Fibroblast of lung (primary cell): Measurements from ENCODE around the gene CFAP92. TPM values are rescaled to one million over a fixed set of nuclear protein-coding genes. Genes with fewer than 3 reads are reported as not detected.
A peak's percentile ranks its signal among the peaks of the same experiment; 100 is the strongest.

Source experiments
- DNase-seq, 2 donors: peaks; one replicate each; pipeline versions ENCODE4 v3.0.0 to v3.0.0-alpha.2; 2010; ENCODE audit warnings: low read depth in 2 of 2
- H2AFZ ChIP-seq: 2 replicates; pipeline ENCODE4 v1.5.1; 2012; ENCODE audit warnings: low read length, control low read depth, inconsistent platforms
- H3K27ac ChIP-seq: 2 replicates; pipeline ENCODE4 v1.5.1; 2011; ENCODE audit warnings: low read length, control low read depth; ENCODE audit not compliant: insufficient read depth
- H3K27me3 ChIP-seq: 2 replicates; pipeline ENCODE4 v1.5.1; 2011; ENCODE audit warnings: mild to moderate bottlenecking, low read length; ENCODE audit not compliant: control insufficient read depth, insufficient read depth
- H3K36me3 ChIP-seq: 2 replicates; pipeline ENCODE4 v1.5.1; 2011; ENCODE audit warnings: low read length; ENCODE audit not compliant: control insufficient read depth, insufficient read depth
- H3K4me1 ChIP-seq: 2 replicates; pipeline ENCODE4 v1.5.1; 2011; ENCODE audit warnings: low read length; ENCODE audit not compliant: control insufficient read depth, insufficient read depth; ENCODE audit errors: extremely low read depth
- H3K4me2 ChIP-seq: 2 replicates; pipeline ENCODE4 v1.5.1; 2011; ENCODE audit warnings: low read length, control low read depth; ENCODE audit not compliant: insufficient read depth; ENCODE audit errors: extremely low read depth
- H3K4me3 ChIP-seq, 4 experiments: fragments of 200-600 bp in 1 of 4; sonication (generic) in 1 of 4; replicated peaks in 1 of 4; 2 replicates each; pipeline ENCODE4 v1.5.1; 2011 to 2016; ENCODE audit warnings: low read length in 4 of 4, low read depth in 3 of 4, mild to moderate bottlenecking in 3 of 4, control low read depth in 2 of 4, inconsistent platforms in 1 of 4, mixed read lengths in 1 of 4; ENCODE audit not compliant: insufficient read depth in 1 of 4; ENCODE audit errors: control extremely low read depth in 1 of 4
- H3K79me2 ChIP-seq: 2 replicates; pipeline ENCODE4 v1.5.1; 2012; ENCODE audit warnings: mild to moderate bottlenecking, low read length, inconsistent platforms; ENCODE audit not compliant: control insufficient read depth, insufficient read depth
- H3K9ac ChIP-seq: 2 replicates; pipeline ENCODE4 v1.5.1; 2011; ENCODE audit warnings: mild to moderate bottlenecking, low read length, control low read depth; ENCODE audit not compliant: insufficient read depth
- H3K9me3 ChIP-seq: 2 replicates; pipeline ENCODE4 v1.5.1; 2012; ENCODE audit warnings: low read depth, low read length; ENCODE audit not compliant: control insufficient read depth, insufficient read depth
- H4K20me1 ChIP-seq: 2 replicates; pipeline ENCODE4 v1.5.1; 2011; ENCODE audit warnings: low read length; ENCODE audit not compliant: control insufficient read depth, insufficient read depth; ENCODE audit errors: extremely low read depth
- CTCF ChIP-seq, 2 donors: IDR thresholded peaks in 1 of 2; conservative IDR thresholded peaks in 1 of 2; 1 replicate in 1 of 2; 2 replicates in 1 of 2; pipeline ENCODE4 v1.5.1; 2011 to 2012; ENCODE audit warnings: low read length in 2 of 2, control low read depth in 1 of 2, inconsistent platforms in 1 of 2, low read depth in 1 of 2, mild to moderate bottlenecking in 1 of 2
- EZH2 ChIP-seq: IDR thresholded peaks from 2 replicates; pipeline ENCODE4 v1.5.1; 2012; ENCODE audit warnings: low read length, control low read depth, mild to moderate bottlenecking; ENCODE audit errors: missing control alignments
- polyA plus RNA-seq, 2 donors: library from polyadenylated mRNA; depleted of rRNA in 1 of 2; stranded (reverse) in 1 of 2; unstranded in 1 of 2; fragments of >200 nt; gene quantifications; 2 replicates each; pipeline ENCODE4 v1.2.1, GENCODE V29; 2011 to 2012; ENCODE audit warnings: missing spikeins in 1 of 2
- total RNA-seq: library from RNA; depleted of rRNA; stranded (reverse); fragments of >200 nt; gene quantifications from 2 replicates; pipeline ENCODE4 v1.2.1, GENCODE V29; 2014

The CFAP92 gene
- total and polyA plus RNA-seq, 2 donors (not counting 1 experiment from before 2014, with no cell fraction given) = 0.07 TPM; not detected in 1

GRCh38 chr3:128998561-128998960 is 4.7 kb upstream of the CFAP92 start:
- H3K4me1 ChIP-seq = peaks cover 3% of the 10 kb centered on the region
- no peak for DNase-seq
- peaks cover 62% of the 10 kb centered on the region for H3K27me3 ChIP-seq
- H3K79me2 ChIP-seq = no peaks in the 10 kb centered on the region
- H4K20me1 ChIP-seq = no peaks in the 10 kb centered on the region
- H3K4me2 ChIP-seq = no peak overlapping the region
- TF ChIP-seq EZH2 (peak; percentile 23), CTCF (conservative IDR thresholded peaks at IDR 0.05 in 1 of 2, IDR thresholded peaks at IDR 0.05 in 1 of 2; ENCODE audit: low read depth in 1 of 2, low read length in 2 of 2) (no peak)
- H3K9me3 ChIP-seq = no peaks in the 10 kb centered on the region
- no peak overlapping the region for H3K4me3 ChIP-seq
- H3K9ac ChIP-seq = no peak overlapping the region
- H3K36me3 ChIP-seq = no peaks in the 10 kb centered on the region
- H3K27ac ChIP-seq = no peak overlapping the region
- no peak overlapping the region for H2AFZ ChIP-seq

DNA sequence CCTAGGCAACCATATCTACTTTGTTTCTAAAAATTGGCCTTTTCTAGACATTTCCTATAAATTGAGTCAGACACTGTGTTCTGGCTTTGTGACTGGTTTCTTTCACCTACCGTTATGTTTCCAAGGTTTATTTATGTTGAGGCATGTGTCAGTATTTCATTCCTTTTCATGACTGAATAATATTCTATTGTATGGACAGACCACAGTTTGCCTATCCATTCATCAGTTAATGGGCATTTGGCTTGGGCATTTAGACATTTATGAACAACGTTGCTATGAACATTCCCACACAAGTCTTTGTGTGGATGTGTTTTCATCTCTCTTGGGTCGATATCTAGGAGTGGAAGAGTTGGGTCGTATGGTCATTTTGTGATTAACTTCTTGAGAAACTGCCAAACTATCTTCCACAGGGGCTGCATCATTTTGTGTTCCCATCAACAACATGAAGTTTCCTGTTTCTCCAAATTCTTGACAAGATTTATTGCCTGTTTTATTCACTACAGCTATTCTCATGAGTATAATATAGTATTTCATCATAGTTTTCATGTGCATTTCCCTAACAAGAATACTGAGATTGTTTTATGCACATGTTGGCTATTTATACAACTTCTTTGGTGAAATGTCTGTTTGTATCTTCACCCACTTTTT is 3.7 kb upstream of the CFAP92 start:
- H3K9ac ChIP-seq = no peak overlapping the region
- no peaks in the 10 kb centered on the region for H3K36me3 ChIP-seq
- H2AFZ ChIP-seq = no peak overlapping the region
- DNase-seq = no peak
- peaks cover 57% of the 10 kb centered on the region for H3K27me3 ChIP-seq
- no peaks in the 10 kb centered on the region for H3K9me3 ChIP-seq
- H3K4me3 ChIP-seq = no peak overlapping the region
- peaks cover 3% of the 10 kb centered on the region for H3K4me1 ChIP-seq
- H4K20me1 ChIP-seq = no peaks in the 10 kb centered on the region
- no peak overlapping the region for H3K4me2 ChIP-seq
- no peaks in the 10 kb centered on the region for H3K79me2 ChIP-seq
- H3K27ac ChIP-seq = no peak overlapping the region
- no peak for TF ChIP-seq CTCF (conservative IDR thresholded peaks at IDR 0.05 in 1 of 2, IDR thresholded peaks at IDR 0.05 in 1 of 2; ENCODE audit: low read depth in 1 of 2, low read length in 2 of 2)
- no peak for TF ChIP-seq EZH2

DNA sequence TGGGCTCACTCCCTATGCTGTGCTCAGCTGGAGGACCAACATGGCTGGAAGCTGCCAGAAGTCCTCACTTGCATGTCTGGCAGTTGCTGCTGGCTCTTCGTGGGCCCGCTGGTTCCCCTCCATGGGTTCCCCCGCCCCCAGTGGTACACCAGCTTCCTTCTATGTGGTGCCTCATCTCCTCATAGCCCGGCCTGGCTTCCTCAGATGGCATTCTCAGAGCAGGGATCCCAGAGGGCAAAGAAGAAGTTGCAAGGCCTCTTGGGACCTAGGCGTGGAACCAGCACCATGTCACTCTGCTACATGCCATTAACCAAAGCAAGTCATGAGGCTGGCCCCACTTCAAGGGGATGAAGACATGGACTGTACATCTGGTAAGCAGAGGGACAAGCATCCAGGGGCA is 2.9 kb upstream of the CFAP92 start:
- DNase-seq = no peak
- Histone ChIP-seq H3K9me3 (no peaks in the 10 kb centered on the region), H3K4me1 (peaks cover 3% of the 10 kb centered on the region), H3K27ac (no peak overlapping the region), H3K36me3 (no peaks in the 10 kb centered on the region), H3K79me2 (no peaks in the 10 kb centered on the region), H4K20me1 (no peaks in the 10 kb centered on the region), H3K4me2 (no peak overlapping the region), H3K27me3 (peaks cover 48% of the 10 kb centered on the region), H3K9ac (no peak overlapping the region), H2AFZ (no peak overlapping the region), H3K4me3 (no peak overlapping the region)
- TF ChIP-seq CTCF (conservative IDR thresholded peaks at IDR 0.05 in 1 of 2, IDR thresholded peaks at IDR 0.05 in 1 of 2; ENCODE audit: low read depth in 1 of 2, low read length in 2 of 2) (no peak), EZH2 (no peak)
